Measurements from ENCODE around the gene RHOA. TPM values are rescaled to one million over a fixed set of nuclear protein-coding genes. Genes with fewer than 3 reads are reported as not detected.
"Not testable (repeated sequence)": the region's sequence is repeated elsewhere in the genome, so short reads cannot be mapped to it uniquely, and the experiment has no call there.

Gene RHOA
- total RNA-seq, 1 donor from 2014 or later, result 311 TPM

- ATAC-seq, result no peak
Measured at GRCh38 chr3:49358884-49359225, 52.9 kb downstream of the RHOA start.

GRCh38 chr3:49358217-49358883 lies 53.4 kb downstream of the RHOA start, which contains the start of gene GPX1:
GPX1 (minus strand) TSS chr3:49358353; CDS start chr3:49358278, 75 bp downstream.
- peak; percentile 95 for ATAC-seq

GRCh38 chr3:49357443-49358216 lies 54.1 kb downstream of the RHOA start:
- peak; percentile 49 for ATAC-seq

- ATAC-seq, result not testable (repeated sequence)
Measured at GRCh38 chr3:49357095-49357442, 54.7 kb downstream of the RHOA start.

GRCh38 chr3:49352890-49353421 lies 58.8 kb downstream of the RHOA start:
- peak; percentile 53 for ATAC-seq

- ATAC-seq, result no peak
Measured at GRCh38 chr3:49352281-49352680, 59.5 kb downstream of the RHOA start.

- ATAC-seq, result peak; percentile 87
Measured at GRCh38 chr3:49351521-49352011, 60.2 kb downstream of the RHOA start.

GRCh38 chr3:49349348-49350114 lies 62.2 kb downstream of the RHOA start:
- ATAC-seq, result no peak

- ATAC-seq, result not testable (repeated sequence)
Measured at GRCh38 chr3:49348361-49348760, 63.4 kb downstream of the RHOA start.

GRCh38 chr3:49346797-49347251 lies 65.0 kb downstream of the RHOA start:
- ATAC-seq, result peak; percentile 51

- no peak for ATAC-seq
Measured at GRCh38 chr3:49343163-49343562, 68.6 kb downstream of the RHOA start.

GRCh38 chr3:49341996-49342395 lies 69.8 kb downstream of the RHOA start:
- ATAC-seq, result no peak

- ATAC-seq, result peak; percentile 96
Measured at GRCh38 chr3:49339941-49340800, 71.6 kb downstream of the RHOA start, which contains the start of gene USP4. USP4 (minus strand) TSS chr3:49340053; CDS start chr3:49340024, 29 bp downstream.

- ATAC-seq, result peak; percentile 30
Measured at GRCh38 chr3:49339581-49339940, 72.2 kb downstream of the RHOA start.

GRCh38 chr3:49333916-49334633 lies 77.7 kb downstream of the RHOA start:
- ATAC-seq, result no peak

- ATAC-seq, result no peak
Measured at GRCh38 chr3:49333091-49333490, 78.7 kb downstream of the RHOA start.

- no peak for ATAC-seq
Measured at GRCh38 chr3:49329186-49329585, 82.6 kb downstream of the RHOA start.

GRCh38 chr3:49328350-49328749 lies 83.4 kb downstream of the RHOA start:
- ATAC-seq, result not testable (repeated sequence)

GRCh38 chr3:49327485-49327884 lies 84.3 kb downstream of the RHOA start:
- peak; percentile 26 for ATAC-seq

- ATAC-seq, result peak; percentile 25
Measured at GRCh38 chr3:49324768-49325167, 87.0 kb downstream of the RHOA start.

Data from esophagus mucosa (tissue), 1 donor.